Astrocyte (in vitro differentiated cells and primary cell): ENCODE data around the gene TCF20. TPM values are rescaled to one million over a fixed set of nuclear protein-coding genes. Genes with fewer than 3 reads are reported as not detected.
A peak's percentile ranks its signal among the peaks of the same experiment; 100 is the strongest.

Experiments
- DNase-seq: peaks from one replicate; pipeline ENCODE4 v3.0.0-alpha.2; 2010; ENCODE audit warnings: low read depth
- FAIRE-seq: peaks from 2 replicates; lab custom pipeline; 2011; peaks lifted over from hg19 to GRCh38; lab: Jason Lieb, UNC
- H2AFZ ChIP-seq: 2 replicates; pipeline ENCODE4 v1.6.0; 2012; ENCODE audit warnings: low read depth, low read length, inconsistent platforms
- H3K27ac ChIP-seq: 2 replicates; pipeline ENCODE4 v1.5.1; 2011; ENCODE audit warnings: low read depth, low read length, inconsistent platforms
- H3K27me3 ChIP-seq: 2 replicates; pipeline ENCODE4 v1.6.0; 2011; ENCODE audit warnings: low read length, inconsistent platforms; ENCODE audit not compliant: insufficient read depth
- H3K36me3 ChIP-seq: 2 replicates; pipeline ENCODE4 v1.5.1; 2011; ENCODE audit warnings: low read length, inconsistent platforms; ENCODE audit not compliant: insufficient read depth
- H3K4me1 ChIP-seq: 2 replicates; pipeline ENCODE4 v1.5.1; 2011; ENCODE audit warnings: low read length, inconsistent platforms; ENCODE audit not compliant: insufficient read depth
- H3K4me2 ChIP-seq: 2 replicates; pipeline ENCODE4 v1.6.0; 2012; ENCODE audit warnings: low read length, inconsistent platforms
- H3K4me3 ChIP-seq: 2 replicates; pipeline ENCODE4 v1.5.1; 2011; ENCODE audit warnings: low read depth, mild to moderate bottlenecking, low read length, inconsistent platforms; ENCODE audit not compliant: insufficient read depth
- H3K79me2 ChIP-seq: 2 replicates; pipeline ENCODE4 v1.6.0; 2012; ENCODE audit warnings: mild to moderate bottlenecking, low read length, inconsistent platforms; ENCODE audit not compliant: insufficient read depth
- H3K9ac ChIP-seq: 2 replicates; pipeline ENCODE4 v1.6.0; 2012; ENCODE audit warnings: mild to moderate bottlenecking, low read length, inconsistent platforms
- H3K9me3 ChIP-seq: 2 replicates; pipeline ENCODE4 v1.5.1; 2012; ENCODE audit warnings: low read depth, mild to moderate bottlenecking, low read length, inconsistent platforms; ENCODE audit not compliant: insufficient read depth
- H4K20me1 ChIP-seq: 2 replicates; pipeline ENCODE4 v1.6.0; 2012; ENCODE audit warnings: low read length, inconsistent platforms; ENCODE audit not compliant: insufficient read depth
- H3K27ac Mint-ChIP-seq: one replicate; pipeline ENCODE4 v1.8.0; 2021; ENCODE audit warnings: mild to moderate bottlenecking, mixed read lengths; ENCODE audit not compliant: unreplicated experiment
- H3K27me3 Mint-ChIP-seq: one replicate; pipeline ENCODE4 v1.8.0; 2021; ENCODE audit warnings: low read depth, mixed read lengths; ENCODE audit not compliant: unreplicated experiment
- H3K36me3 Mint-ChIP-seq: one replicate; pipeline ENCODE4 v1.8.0; 2021; ENCODE audit warnings: low read depth, mixed read lengths; ENCODE audit not compliant: unreplicated experiment
- H3K4me1 Mint-ChIP-seq: one replicate; pipeline ENCODE4 v1.8.0; 2021; ENCODE audit warnings: low read depth, mixed read lengths; ENCODE audit not compliant: unreplicated experiment
- H3K4me3 Mint-ChIP-seq: one replicate; pipeline ENCODE4 v1.8.0; 2021; ENCODE audit warnings: mild to moderate bottlenecking, moderate library complexity, mixed read lengths; ENCODE audit not compliant: unreplicated experiment
- H3K9me3 Mint-ChIP-seq: one replicate; pipeline ENCODE4 v1.8.0; 2021; ENCODE audit warnings: mild to moderate bottlenecking, mixed read lengths; ENCODE audit not compliant: unreplicated experiment
- CTCF ChIP-seq: IDR thresholded peaks from 2 replicates; pipeline ENCODE4 v1.5.1; 2011; ENCODE audit warnings: low read depth, mild to moderate bottlenecking, inconsistent platforms, low read length, moderate library complexity; ENCODE audit not compliant: insufficient read depth
- EZH2 ChIP-seq: IDR thresholded peaks from 2 replicates; pipeline ENCODE4 v1.6.1; 2012; ENCODE audit warnings: mild to moderate bottlenecking, low read length, inconsistent platforms; ENCODE audit not compliant: insufficient read depth
- total RNA-seq: library from RNA; stranded (reverse); gene quantifications from 2 replicates; pipeline ENCODE4 v1.2.1, GENCODE V29; 2021

Gene TCF20
- total RNA-seq, 1 donor from 2014 or later, result 37.6 TPM

- H3K27ac Mint-ChIP-seq, result no peak overlapping the region
- H3K27me3 Mint-ChIP-seq, result peaks cover 34% of the 10 kb centered on the region
- Histone ChIP-seq H3K27ac (no peak overlapping the region), H3K9ac (no peak overlapping the region), H3K9me3 (no peaks in the 10 kb centered on the region), H3K4me3 (no peak overlapping the region), H3K4me1 (peaks cover 3% of the 10 kb centered on the region), H3K36me3 (no peaks in the 10 kb centered on the region), H3K27me3 (peaks cover 2% of the 10 kb centered on the region), H3K4me2 (no peak overlapping the region), H4K20me1 (peaks cover 61% of the 10 kb centered on the region), H3K79me2 (no peaks in the 10 kb centered on the region), H2AFZ (no peak overlapping the region)
- peaks cover 13% of the 10 kb centered on the region for H3K4me1 Mint-ChIP-seq
- TF ChIP-seq CTCF, result no peak
- TF ChIP-seq EZH2, result no peak
- no peak for DNase-seq
- H3K9me3 Mint-ChIP-seq, result no peaks in the 10 kb centered on the region
- no peaks in the 10 kb centered on the region for H3K36me3 Mint-ChIP-seq
- no peak overlapping the region for H3K4me3 Mint-ChIP-seq
- no peak for FAIRE-seq
These were observed 27.3 kb upstream of the TCF20 start for GRCh38 chr22:42297778-42298177.

GRCh38 chr22:42296883-42297282 lies 26.4 kb upstream of the TCF20 start:
- H3K4me1 ChIP-seq, result peaks cover 3% of the 10 kb centered on the region
- H3K27ac ChIP-seq, result no peak overlapping the region
- Mint-ChIP-seq H3K27ac (no peak overlapping the region), H3K4me3 (no peak overlapping the region), H3K9me3 (no peaks in the 10 kb centered on the region), H3K27me3 (peaks cover 35% of the 10 kb centered on the region), H3K36me3 (no peaks in the 10 kb centered on the region), H3K4me1 (peaks cover 13% of the 10 kb centered on the region)
- H2AFZ ChIP-seq, result no peak overlapping the region
- H3K27me3 ChIP-seq, result no peaks in the 10 kb centered on the region
- H3K79me2 ChIP-seq, result no peaks in the 10 kb centered on the region
- no peak overlapping the region for H3K9ac ChIP-seq
- no peak overlapping the region for H3K4me3 ChIP-seq
- H4K20me1 ChIP-seq, result peaks cover 62% of the 10 kb centered on the region
- H3K4me2 ChIP-seq, result no peak overlapping the region
- no peaks in the 10 kb centered on the region for H3K36me3 ChIP-seq
- H3K9me3 ChIP-seq, result no peaks in the 10 kb centered on the region
- no peak for TF ChIP-seq EZH2
- TF ChIP-seq CTCF, result no peak
- FAIRE-seq, result no peak
- DNase-seq, result no peak

GRCh38 chr22:42296381-42296853 lies 26.0 kb upstream of the TCF20 start:
- Mint-ChIP-seq H3K27me3 (peaks cover 36% of the 10 kb centered on the region), H3K36me3 (no peaks in the 10 kb centered on the region)

More at GRCh38 chr22:42296381-42296853, 26.0 kb upstream of the TCF20 start:
- Mint-ChIP-seq H3K4me3 (no peak overlapping the region), H3K27ac (no peak overlapping the region), H3K9me3 (no peaks in the 10 kb centered on the region), H3K4me1 (peaks cover 13% of the 10 kb centered on the region)
- no peak overlapping the region for H3K27ac ChIP-seq
- no peak for FAIRE-seq
- no peaks in the 10 kb centered on the region for H3K36me3 ChIP-seq
- no peaks in the 10 kb centered on the region for H3K79me2 ChIP-seq
- H3K27me3 ChIP-seq, result no peaks in the 10 kb centered on the region
- no peak overlapping the region for H2AFZ ChIP-seq
- H3K4me1 ChIP-seq, result peaks cover 3% of the 10 kb centered on the region
- TF ChIP-seq EZH2 (no peak), CTCF (peak; percentile 3)
- H4K20me1 ChIP-seq, result peaks cover 66% of the 10 kb centered on the region
- H3K9ac ChIP-seq, result no peak overlapping the region
- DNase-seq, result no peak
- H3K4me2 ChIP-seq, result no peak overlapping the region
- H3K9me3 ChIP-seq, result no peaks in the 10 kb centered on the region
- no peak overlapping the region for H3K4me3 ChIP-seq
